D721Med (cell line): ENCODE results near the gene ZCCHC4.

Experiments
- DNase-seq: peaks from one replicate; pipeline ENCODE4 v3.0.0; 2011; ENCODE audit warnings: low spot score; ENCODE audit not compliant: insufficient read length
- FAIRE-seq: peaks from 2 replicates; lab custom pipeline; 2011; peaks lifted over from hg19 to GRCh38; lab: Jason Lieb, UNC
- TF ChIP-seq, protein P1 (sequence below): IDR thresholded peaks from 2 replicates; pipeline ENCODE4 v1.5.1; 2012; ENCODE audit warnings: mild to moderate bottlenecking, control low read depth; ENCODE audit not compliant: insufficient read depth; ENCODE audit errors: missing control alignments

Gene ZCCHC4

GRCh38 chr4:25397305-25397704 lies 84.7 kb downstream of the ZCCHC4 start:
- DNase-seq (no peak), FAIRE-seq (no peak)
- TF ChIP-seq, protein P1, sequence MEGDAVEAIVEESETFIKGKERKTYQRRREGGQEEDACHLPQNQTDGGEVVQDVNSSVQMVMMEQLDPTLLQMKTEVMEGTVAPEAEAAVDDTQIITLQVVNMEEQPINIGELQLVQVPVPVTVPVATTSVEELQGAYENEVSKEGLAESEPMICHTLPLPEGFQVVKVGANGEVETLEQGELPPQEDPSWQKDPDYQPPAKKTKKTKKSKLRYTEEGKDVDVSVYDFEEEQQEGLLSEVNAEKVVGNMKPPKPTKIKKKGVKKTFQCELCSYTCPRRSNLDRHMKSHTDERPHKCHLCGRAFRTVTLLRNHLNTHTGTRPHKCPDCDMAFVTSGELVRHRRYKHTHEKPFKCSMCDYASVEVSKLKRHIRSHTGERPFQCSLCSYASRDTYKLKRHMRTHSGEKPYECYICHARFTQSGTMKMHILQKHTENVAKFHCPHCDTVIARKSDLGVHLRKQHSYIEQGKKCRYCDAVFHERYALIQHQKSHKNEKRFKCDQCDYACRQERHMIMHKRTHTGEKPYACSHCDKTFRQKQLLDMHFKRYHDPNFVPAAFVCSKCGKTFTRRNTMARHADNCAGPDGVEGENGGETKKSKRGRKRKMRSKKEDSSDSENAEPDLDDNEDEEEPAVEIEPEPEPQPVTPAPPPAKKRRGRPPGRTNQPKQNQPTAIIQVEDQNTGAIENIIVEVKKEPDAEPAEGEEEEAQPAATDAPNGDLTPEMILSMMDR: no peak

DNA sequence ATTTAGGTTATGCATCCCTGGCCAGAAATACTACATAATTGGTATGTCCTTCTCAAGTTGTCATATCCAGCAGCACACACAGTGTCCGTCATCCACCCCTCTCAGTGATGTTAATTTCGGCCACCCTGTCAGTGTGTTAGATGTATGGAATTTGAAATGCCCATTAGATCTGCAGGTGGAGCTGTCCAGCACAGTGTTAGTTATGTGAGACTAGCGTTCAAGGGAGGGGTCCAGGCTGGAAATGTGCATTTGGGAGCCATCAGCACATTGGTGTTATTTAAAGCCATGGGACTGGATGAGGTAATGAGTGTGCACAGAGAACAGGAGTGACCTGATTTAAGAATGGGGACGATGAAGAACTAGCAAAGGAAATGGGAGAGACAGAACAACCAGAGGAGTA lies 86.9 kb downstream of the ZCCHC4 start:
- TF ChIP-seq, protein P1: no peak
- no peak for DNase-seq
- no peak for FAIRE-seq

- TF ChIP-seq, protein P1: no peak
- DNase-seq: no peak
- FAIRE-seq: no peak
These were observed 88.5 kb downstream of the ZCCHC4 start for GRCh38 chr4:25401066-25401465.

GRCh38 chr4:25402521-25402920 lies 89.9 kb downstream of the ZCCHC4 start:
- FAIRE-seq: no peak
- DNase-seq: no peak
- TF ChIP-seq, protein P1: no peak

- DNase-seq (no peak), FAIRE-seq (no peak)
- TF ChIP-seq, protein P1: no peak
These were observed 91.1 kb downstream of the ZCCHC4 start for GRCh38 chr4:25403699-25404098.

DNA sequence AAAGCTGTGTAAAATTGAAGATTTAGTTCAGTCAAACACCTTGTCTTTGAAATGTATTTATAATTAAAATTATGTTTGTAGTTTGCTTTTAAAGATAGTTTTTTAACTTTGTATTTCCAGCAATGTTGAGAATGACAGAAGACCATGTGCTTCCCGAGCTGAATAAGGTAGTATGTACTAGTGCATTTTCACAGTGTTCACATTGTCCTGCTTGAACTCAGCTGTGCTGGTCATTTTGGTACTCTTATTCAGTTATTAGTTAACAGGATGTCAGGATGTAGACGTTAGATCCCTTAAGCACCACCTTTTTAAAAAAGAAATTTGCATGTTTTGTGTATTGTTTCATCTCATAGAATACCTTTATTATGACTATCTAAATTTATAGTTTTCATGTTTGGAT lies 92.9 kb downstream of the ZCCHC4 start:
- FAIRE-seq (no peak), DNase-seq (no peak)
- TF ChIP-seq, protein P1: no peak

DNA sequence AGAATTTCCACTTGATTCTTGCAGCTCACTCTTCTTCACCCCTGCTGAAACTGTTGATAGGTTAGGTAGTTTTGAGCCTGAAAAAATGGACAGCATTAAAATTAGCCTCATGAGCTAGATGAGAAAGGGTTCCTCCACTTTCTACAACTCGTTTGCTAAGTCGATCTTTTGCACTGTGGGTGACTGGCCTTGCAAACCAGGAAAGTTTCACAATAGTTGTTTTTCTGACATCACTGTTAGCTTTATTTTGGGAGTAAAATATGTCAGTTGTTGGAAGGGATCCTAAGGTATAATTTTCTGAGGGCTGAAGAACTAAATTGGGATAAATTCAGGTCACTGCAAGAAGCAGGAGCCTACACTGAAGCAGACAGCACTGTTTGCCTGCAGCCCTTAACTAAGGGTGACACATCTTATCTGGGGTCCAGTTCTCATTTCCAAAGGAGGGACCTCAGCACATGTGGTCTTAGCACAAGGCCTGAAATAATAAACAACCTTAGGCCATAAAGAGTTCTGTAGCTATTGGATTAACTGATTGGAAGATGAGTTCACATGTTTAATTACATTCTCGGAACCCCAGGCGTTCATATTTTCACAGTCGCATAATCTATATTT lies 93.6 kb downstream of the ZCCHC4 start:
- TF ChIP-seq, protein P1: no peak
- no peak for DNase-seq
- FAIRE-seq: no peak
